AG10803 (cell line): ENCODE measurements around the gene TEN1.

Experiments used
- DNase-seq: peaks from one replicate; pipeline ENCODE4 v3.0.0; 2010; ENCODE audit warnings: low read depth
- H3K4me3 ChIP-seq: 2 replicates; pipeline ENCODE4 v1.5.1; 2011; ENCODE audit warnings: mild to moderate bottlenecking, low read length, control low read depth
- TF ChIP-seq, protein P1 (sequence below): conservative IDR thresholded peaks from 2 replicates; pipeline ENCODE4 v1.5.1; 2011; ENCODE audit warnings: mild to moderate bottlenecking, low read length, control low read depth, inconsistent platforms

The TEN1 gene

DNA sequence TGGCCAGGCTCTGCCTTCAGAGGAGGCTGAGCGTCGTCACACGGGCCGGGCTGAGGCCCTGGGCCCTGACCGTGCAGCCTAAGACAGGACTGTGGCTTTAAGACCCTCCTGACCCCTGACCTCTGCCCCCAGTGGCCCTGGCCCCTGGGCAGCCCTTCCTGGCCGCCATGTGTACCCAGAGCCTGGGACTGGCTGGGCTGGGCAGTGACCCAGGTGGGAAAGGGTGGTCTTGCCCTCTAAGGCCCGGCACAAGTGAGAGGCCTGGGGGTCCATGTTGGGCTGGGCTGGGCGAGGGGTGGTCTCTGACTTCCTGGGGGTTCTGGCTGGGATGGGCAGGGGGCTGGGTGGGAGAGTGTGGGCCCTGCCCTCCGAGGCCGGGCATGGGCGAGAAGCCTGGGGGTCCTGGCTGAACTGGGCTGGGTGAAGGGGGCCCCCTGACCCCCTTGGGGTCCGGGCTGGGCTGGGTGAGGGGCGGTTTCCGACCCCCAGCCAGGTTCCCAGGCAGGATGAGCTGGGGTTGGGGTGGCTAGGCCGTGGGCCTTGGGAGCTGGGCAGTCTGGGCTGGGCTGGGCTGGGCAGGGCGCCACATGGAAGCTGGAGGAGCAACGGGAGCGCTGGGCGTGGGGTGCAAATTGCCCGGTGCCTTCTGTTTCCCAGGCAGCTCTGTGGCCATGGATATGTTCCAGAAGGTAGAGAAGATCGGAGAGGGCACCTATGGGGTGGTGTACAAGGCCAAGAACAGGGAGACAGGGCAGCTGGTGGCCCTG is 21.9 kb downstream of the TEN1 start, which contains the start of gene CDK3:
TSS of gene CDK3 (plus strand) at position 101 of the 767 bp plus-strand sequence. CDS start at position 672, 571 bp downstream.
- no peak within 1 kb of the TSS for H3K4me3 ChIP-seq
- TF ChIP-seq, protein P1, sequence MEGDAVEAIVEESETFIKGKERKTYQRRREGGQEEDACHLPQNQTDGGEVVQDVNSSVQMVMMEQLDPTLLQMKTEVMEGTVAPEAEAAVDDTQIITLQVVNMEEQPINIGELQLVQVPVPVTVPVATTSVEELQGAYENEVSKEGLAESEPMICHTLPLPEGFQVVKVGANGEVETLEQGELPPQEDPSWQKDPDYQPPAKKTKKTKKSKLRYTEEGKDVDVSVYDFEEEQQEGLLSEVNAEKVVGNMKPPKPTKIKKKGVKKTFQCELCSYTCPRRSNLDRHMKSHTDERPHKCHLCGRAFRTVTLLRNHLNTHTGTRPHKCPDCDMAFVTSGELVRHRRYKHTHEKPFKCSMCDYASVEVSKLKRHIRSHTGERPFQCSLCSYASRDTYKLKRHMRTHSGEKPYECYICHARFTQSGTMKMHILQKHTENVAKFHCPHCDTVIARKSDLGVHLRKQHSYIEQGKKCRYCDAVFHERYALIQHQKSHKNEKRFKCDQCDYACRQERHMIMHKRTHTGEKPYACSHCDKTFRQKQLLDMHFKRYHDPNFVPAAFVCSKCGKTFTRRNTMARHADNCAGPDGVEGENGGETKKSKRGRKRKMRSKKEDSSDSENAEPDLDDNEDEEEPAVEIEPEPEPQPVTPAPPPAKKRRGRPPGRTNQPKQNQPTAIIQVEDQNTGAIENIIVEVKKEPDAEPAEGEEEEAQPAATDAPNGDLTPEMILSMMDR: no peak
- DNase-seq: no peak

DNA sequence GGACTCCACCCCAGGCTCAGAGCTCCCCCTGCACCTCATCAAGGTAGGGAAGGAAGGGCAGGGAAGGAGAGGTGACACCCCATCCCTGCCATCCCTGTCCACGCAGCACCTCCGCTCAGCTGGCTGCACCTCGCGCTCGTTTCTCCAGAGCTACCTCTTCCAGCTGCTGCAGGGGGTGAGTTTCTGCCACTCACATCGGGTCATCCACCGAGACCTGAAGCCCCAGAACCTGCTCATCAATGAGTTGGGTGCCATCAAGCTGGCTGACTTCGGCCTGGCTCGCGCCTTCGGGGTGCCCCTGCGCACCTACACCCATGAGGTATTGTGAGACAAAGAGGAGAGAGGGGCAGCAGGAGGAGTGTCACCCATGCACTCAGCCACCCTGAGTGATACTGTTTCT is 23.1 kb downstream of the TEN1 start:
- DNase-seq: no peak
- H3K4me3 ChIP-seq: no peak overlapping the region
- TF ChIP-seq, protein P1: no peak

DNA sequence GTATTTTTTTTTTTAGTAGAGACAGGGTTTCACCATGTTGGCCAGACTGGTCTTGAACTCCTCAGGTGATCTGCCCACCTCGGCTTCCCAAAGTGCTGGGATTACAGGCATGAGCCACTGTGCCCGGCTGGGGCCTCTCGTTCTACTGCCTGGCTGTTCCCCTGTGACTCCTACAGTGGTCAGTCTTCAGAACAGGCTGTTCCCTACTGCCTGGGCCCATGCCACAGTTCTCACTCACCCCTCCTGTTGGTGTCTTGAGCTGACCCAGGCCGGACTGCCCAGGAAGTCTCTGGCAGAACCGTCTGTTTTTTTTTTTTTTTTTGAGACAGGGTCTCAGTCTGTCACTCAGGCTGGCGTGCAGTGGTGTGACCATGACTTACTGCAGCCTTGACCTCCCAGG is 24.9 kb downstream of the TEN1 start:
- H3K4me3 ChIP-seq: no peak overlapping the region
- TF ChIP-seq, protein P1: no peak
- no peak for DNase-seq

DNA sequence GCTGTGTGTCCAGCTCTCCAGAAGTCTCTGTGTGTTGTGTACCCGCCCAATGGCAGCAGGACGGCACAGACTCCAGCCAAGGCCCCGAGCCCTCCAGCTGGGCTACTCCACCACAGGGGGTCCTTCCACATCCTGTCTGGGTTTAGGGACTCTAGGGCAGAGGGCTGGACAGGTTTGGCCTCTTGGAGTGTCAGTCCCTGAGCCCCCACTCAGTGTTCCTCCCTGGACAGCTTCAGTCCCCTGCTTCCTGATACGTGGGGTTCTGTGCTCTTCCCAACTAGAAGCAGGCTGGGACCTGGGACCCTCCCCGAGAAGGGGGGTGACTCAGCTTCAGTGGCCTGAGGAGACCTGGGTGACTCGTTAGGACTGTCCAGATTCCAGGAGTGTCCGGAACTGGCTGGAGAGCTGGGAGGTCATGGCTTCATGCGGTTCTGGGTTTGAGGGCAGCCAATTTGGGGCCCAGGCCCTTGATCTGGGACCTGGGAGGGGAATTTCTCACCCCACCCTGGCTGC is 25.8 kb downstream of the TEN1 start:
- no peak overlapping the region for H3K4me3 ChIP-seq

DNA sequence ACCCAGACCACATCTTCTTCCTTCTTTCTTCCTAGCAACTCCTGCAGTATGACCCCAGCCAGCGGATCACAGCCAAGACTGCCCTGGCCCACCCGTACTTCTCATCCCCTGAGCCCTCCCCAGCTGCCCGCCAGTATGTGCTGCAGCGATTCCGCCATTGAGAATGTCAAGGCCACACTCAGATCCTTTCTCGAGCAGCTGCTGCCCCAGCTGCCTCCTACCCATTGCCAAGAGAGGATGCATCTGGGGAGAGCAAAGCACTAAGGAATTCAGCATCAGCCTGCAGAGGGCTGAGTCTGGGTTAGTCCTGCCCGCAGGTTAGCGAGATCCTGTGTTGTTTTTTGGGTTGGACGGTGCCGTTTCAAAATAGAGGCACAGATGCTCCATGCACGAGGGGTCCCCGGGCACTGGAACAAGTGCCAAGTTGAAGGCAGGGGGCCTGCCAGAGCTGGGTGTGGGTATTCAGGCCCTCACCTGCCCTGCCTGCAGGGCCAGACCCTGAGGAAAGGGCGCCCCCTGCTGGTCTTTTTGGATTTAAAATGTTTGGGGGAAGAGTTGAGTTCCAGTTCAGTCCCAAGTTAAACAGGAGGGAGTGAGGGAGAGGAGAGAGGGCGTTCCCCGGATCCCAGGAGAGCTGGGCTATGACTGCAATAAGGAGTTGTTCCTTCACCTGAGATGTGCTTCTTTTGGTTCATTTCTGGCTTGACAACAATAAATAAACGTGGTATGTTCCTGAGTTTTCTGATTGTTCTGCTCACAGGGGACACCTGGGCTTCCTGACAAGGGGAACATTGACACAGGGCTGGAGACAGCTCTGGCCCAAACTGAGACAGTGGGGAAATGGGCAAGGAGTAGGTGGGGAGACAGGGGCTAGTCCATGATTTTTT is 26.5 kb downstream of the TEN1 start:
- no peak overlapping the region for H3K4me3 ChIP-seq
- DNase-seq: peak; percentile 55
- TF ChIP-seq, protein P1: peak; percentile 69

More for the DNA sequence above, 25.8 kb downstream of the TEN1 start:
- no peak for DNase-seq
- TF ChIP-seq, protein P1: no peak

- TF ChIP-seq, protein P1: no peak
- no peak for DNase-seq
- H3K4me3 ChIP-seq: no peak overlapping the region
These were observed 28.2 kb downstream of the TEN1 start for GRCh38 chr17:76007131-76007849.
